NB4 (cell line): ENCODE measurements around the gene C14orf132.

ENCODE experiments used
- DNase-seq: peaks from one replicate; pipeline ENCODE4 v3.0.0; 2010; ENCODE audit warnings: low read depth
- H3K4me3 ChIP-seq: one replicate; pipeline ENCODE4 v1.5.1; 2011; ENCODE audit warnings: mild to moderate bottlenecking, low read depth, low read length, moderate library complexity
- CTCF ChIP-seq: IDR thresholded peaks from one replicate; pipeline ENCODE4 v1.5.1; 2012; ENCODE audit warnings: low read depth, low read length
- MYC ChIP-seq: IDR thresholded peaks from 2 replicates; pipeline ENCODE4 v1.6.1; 2011; ENCODE audit warnings: low read depth, low read length
- POLR2A ChIP-seq: IDR thresholded peaks from 2 replicates; pipeline ENCODE4 v1.6.1; 2011; ENCODE audit warnings: mild to moderate bottlenecking; ENCODE audit not compliant: insufficient read length; ENCODE audit errors: extremely low read depth
- TF ChIP-seq, protein P1 (sequence below): IDR thresholded peaks from 2 replicates; pipeline ENCODE4 v1.6.1; 2011; ENCODE audit warnings: low read depth, low read length

Gene C14orf132

GRCh38 chr14:96081224-96081623 lies 42.1 kb downstream of the C14orf132 start:
- DNase-seq: no peak
- TF ChIP-seq CTCF (no peak), MYC (no peak)
- H3K4me3 ChIP-seq: no peak overlapping the region

DNA sequence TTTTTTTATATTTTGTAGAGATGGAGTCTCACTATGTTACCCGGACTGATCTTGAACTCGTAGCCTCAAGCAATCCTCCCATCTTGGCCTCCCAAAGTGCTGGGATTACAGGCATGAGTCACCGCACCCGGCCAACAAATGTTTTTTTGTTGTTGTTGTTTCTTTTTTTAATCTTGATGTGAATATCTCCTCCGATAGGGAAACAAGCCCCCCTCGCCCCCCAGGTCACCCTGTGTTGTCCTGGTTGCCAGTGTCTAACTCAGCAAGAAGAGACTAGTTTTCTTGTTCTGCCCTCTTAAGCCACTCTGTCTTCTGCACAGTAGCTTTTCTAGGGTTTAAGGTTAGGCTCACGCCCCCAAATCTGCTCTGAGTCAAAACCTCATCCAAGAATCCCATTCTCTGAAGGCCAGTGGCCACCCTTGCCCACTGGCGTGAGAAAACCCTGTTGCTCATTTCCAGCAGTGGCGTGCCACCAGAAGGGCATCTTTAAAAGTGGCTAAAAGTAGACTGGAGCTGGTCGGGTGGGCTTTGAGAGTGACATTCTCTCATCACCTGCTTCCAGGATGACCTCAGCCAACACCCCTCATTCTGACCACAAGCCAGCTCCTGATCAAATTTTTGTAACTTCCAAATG lies 42.7 kb downstream of the C14orf132 start:
- no peak overlapping the region for H3K4me3 ChIP-seq
- no peak for TF ChIP-seq POLR2A
- TF ChIP-seq, protein P1, sequence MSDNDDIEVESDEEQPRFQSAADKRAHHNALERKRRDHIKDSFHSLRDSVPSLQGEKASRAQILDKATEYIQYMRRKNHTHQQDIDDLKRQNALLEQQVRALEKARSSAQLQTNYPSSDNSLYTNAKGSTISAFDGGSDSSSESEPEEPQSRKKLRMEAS: no peak
- no peak for TF ChIP-seq CTCF
- no peak for TF ChIP-seq MYC
- no peak for DNase-seq

- DNase-seq: no peak
- TF ChIP-seq, protein P1: no peak
- TF ChIP-seq CTCF (no peak), POLR2A (no peak), MYC (no peak)
- H3K4me3 ChIP-seq: no peak overlapping the region
Observed at GRCh38 chr14:96082420-96083300, 43.5 kb downstream of the C14orf132 start.

GRCh38 chr14:96083667-96084320 lies 44.6 kb downstream of the C14orf132 start:
- DNase-seq: no peak
- TF ChIP-seq, protein P1: no peak
- TF ChIP-seq POLR2A (no peak), CTCF (no peak), MYC (no peak)
- no peak overlapping the region for H3K4me3 ChIP-seq

GRCh38 chr14:96084796-96085195 lies 45.6 kb downstream of the C14orf132 start:
- DNase-seq: no peak

More at GRCh38 chr14:96084796-96085195, 45.6 kb downstream of the C14orf132 start:
- H3K4me3 ChIP-seq: no peak overlapping the region
- no peak for TF ChIP-seq MYC
- no peak for TF ChIP-seq POLR2A
- TF ChIP-seq, protein P1: no peak
- no peak for TF ChIP-seq CTCF
